A549 (cell line): ENCODE measurements around the gene ZNF385B. TPM values are rescaled to one million over a fixed set of nuclear protein-coding genes. Genes with fewer than 3 reads are reported as not detected.
A peak's percentile ranks its signal among the peaks of the same experiment; 100 is the strongest.

Experiments
- ATAC-seq, 2 experiments: fragments of 200-7000 bp in 1 of 2; fragments of >200 bp in 1 of 2; cut with Nextera tagmentation in 1 of 2; cut with Tn5 transposase in 1 of 2; 3 replicates each; pipeline versions ENCODE4 v1.8.0 to v1.9.1; 2018 to 2020; ENCODE audit warnings: mild to moderate bottlenecking in 1 of 2, moderate library complexity in 1 of 2
- CTCF ChIA-PET: fragments of 300-600 bp; sonication (Branson Sonifier 250); formaldehyde crosslinking; extraction: SDS; loops from one replicate; lab custom pipeline; 2021; ENCODE audit warnings: antibody characterized with exemption, inconsistent platforms; lab: Yijun Ruan, JAX
- POLR2A ChIA-PET: fragments of 350-600 bp; formaldehyde crosslinking; extraction: SDS; loops from one replicate; lab custom pipeline; 2021; ENCODE audit warnings: antibody characterized with exemption, inconsistent platforms; lab: Yijun Ruan, JAX
- DNase-seq, 2 experiments: peaks; one replicate each; pipeline versions ENCODE4 v3.0.0 to v3.0.0-alpha.2; 2011 to 2016; ENCODE audit warnings: low read depth in 1 of 2, low spot score in 1 of 2
- FAIRE-seq: peaks from 2 replicates; lab custom pipeline; 2011; peaks lifted over from hg19 to GRCh38; lab: Jason Lieb, UNC
- H3K27ac ChIP-seq, 2 experiments: fragments of >200 bp; sonication (Bioruptor Twin); formaldehyde crosslinking; 3 replicates each; pipeline ENCODE4 v1.5.1; 2016 to 2017
- H3K4me1 ChIP-seq: fragments of >200 bp; sonication (Bioruptor Twin); formaldehyde crosslinking; 3 replicates; pipeline ENCODE4 v1.6.1; 2016
- H3K4me2 ChIP-seq: fragments of >200 bp; sonication (Bioruptor Twin); formaldehyde crosslinking; 3 replicates; pipeline ENCODE4 v1.6.1; 2016
- H3K4me3 ChIP-seq: fragments of >200 bp; sonication (Bioruptor Twin); formaldehyde crosslinking; 3 replicates; pipeline ENCODE4 v1.5.1; 2016
- H3K9me3 ChIP-seq: fragments of >200 bp; sonication (Bioruptor Twin); formaldehyde crosslinking; 3 replicates; pipeline ENCODE4 v1.6.1; 2016
- BCL3 ChIP-seq: fragments of >200 bp; sonication (Bioruptor Twin); formaldehyde crosslinking; IDR thresholded peaks from 3 replicates; pipeline ENCODE4 v1.6.1; 2016
- CEBPB ChIP-seq, 2 experiments: fragments of >200 bp in 1 of 2; sonication (Bioruptor Twin) in 1 of 2; formaldehyde crosslinking in 1 of 2; IDR thresholded peaks; 2 replicates each; pipeline ENCODE4 v1.6.1; 2012 to 2016
- CHD4 ChIP-seq: fragments of 200-600 bp; sonication (generic); IDR thresholded peaks from 2 replicates; pipeline ENCODE4 v1.6.1; 2016; ENCODE audit warnings: antibody characterized with exemption, mild to moderate bottlenecking, borderline replicate concordance
- CTCF ChIP-seq: fragments of >200 bp; sonication (Bioruptor Twin); formaldehyde crosslinking; IDR thresholded peaks from 3 replicates; pipeline ENCODE4 v1.5.1; 2016
- EHF ChIP-seq: fragments of 250-450 bp; sonication (Bioruptor Pico); IDR thresholded peaks from 2 replicates; pipeline ENCODE4 v1.5.0; 2020; ENCODE audit warnings: mild to moderate bottlenecking
- EHMT2 ChIP-seq: fragments of 200-600 bp; sonication (generic); IDR thresholded peaks from 2 replicates; pipeline ENCODE4 v1.6.1; 2016; ENCODE audit warnings: antibody characterized with exemption, low read depth, mild to moderate bottlenecking, moderate library complexity
- EP300 ChIP-seq, 2 experiments: fragments of >200 bp; sonication (Bioruptor Twin); formaldehyde crosslinking; IDR thresholded peaks; 2 replicates in 1 of 2; 3 replicates in 1 of 2; pipeline ENCODE4 v1.6.1; 2016 to 2017
- ESRRA ChIP-seq: fragments of 150-350 bp; IDR thresholded peaks from 2 replicates; pipeline ENCODE4 v1.6.1; 2014; ENCODE audit warnings: mild to moderate bottlenecking, low read length, borderline replicate concordance
- HDAC2 ChIP-seq: fragments of 200-600 bp; sonication (generic); IDR thresholded peaks from 2 replicates; pipeline ENCODE4 v1.6.1; 2016
- HEYL ChIP-seq: fragments of 250-450 bp; sonication (Bioruptor Pico); IDR thresholded peaks from 2 replicates; pipeline ENCODE4 v1.8.0; 2021; ENCODE audit warnings: mild to moderate bottlenecking, moderate library complexity
- HOXA7 ChIP-seq: fragments of 250-450 bp; sonication (Bioruptor Pico); IDR thresholded peaks from 2 replicates; pipeline ENCODE4 v1.5.0; 2020; ENCODE audit warnings: mild to moderate bottlenecking, moderate library complexity
- HOXB5 ChIP-seq: fragments of 250-450 bp; sonication (Bioruptor Pico); IDR thresholded peaks from 2 replicates; pipeline ENCODE4 v1.5.0; 2020; ENCODE audit warnings: mild to moderate bottlenecking, moderate library complexity
- KDM5A ChIP-seq: fragments of 200-600 bp; sonication (generic); IDR thresholded peaks from 2 replicates; pipeline ENCODE4 v1.6.1; 2016; ENCODE audit warnings: antibody characterized with exemption, mild to moderate bottlenecking
- MAX ChIP-seq: IDR thresholded peaks from 2 replicates; pipeline ENCODE4 v1.6.1; 2012
- NFE2L2 ChIP-seq: fragments of 150-350 bp; conservative IDR thresholded peaks from 2 replicates; pipeline ENCODE4 v1.6.1; 2014; ENCODE audit warnings: low read length
- NR3C1 ChIP-seq: fragments of >200 bp; sonication (Bioruptor Twin); formaldehyde crosslinking; IDR thresholded peaks from 3 replicates; pipeline ENCODE4 v1.6.1; 2017
- PBX3 ChIP-seq: IDR thresholded peaks from 2 replicates; pipeline ENCODE4 v1.6.1; 2012
- RNF2 ChIP-seq: fragments of 200-600 bp; sonication (generic); IDR thresholded peaks from 2 replicates; pipeline ENCODE4 v1.6.1; 2016; ENCODE audit warnings: low read depth, mild to moderate bottlenecking, antibody characterized with exemption, moderate library complexity, borderline replicate concordance
- SMC3 ChIP-seq: fragments of >200 bp; sonication (Bioruptor Twin); formaldehyde crosslinking; IDR thresholded peaks from 3 replicates; pipeline ENCODE4 v1.6.1; 2018; ENCODE audit warnings: inconsistent platforms
- TFCP2L1 ChIP-seq: fragments of 250-450 bp; sonication (Bioruptor Pico); IDR thresholded peaks from 2 replicates; pipeline ENCODE4 v1.5.0; 2021; ENCODE audit warnings: mild to moderate bottlenecking
- TP53 ChIP-seq: fragments of 250-450 bp; sonication (Bioruptor Pico); IDR thresholded peaks from 2 replicates; pipeline ENCODE4 v1.5.0; 2021; ENCODE audit warnings: mild to moderate bottlenecking, moderate library complexity
- USF2 ChIP-seq: fragments of 450-650 bp; IDR thresholded peaks from 2 replicates; pipeline ENCODE4 v1.6.1; 2014; ENCODE audit warnings: antibody characterized with exemption
- ZC3H11A ChIP-seq: fragments of 450-650 bp; IDR thresholded peaks from 2 replicates; pipeline ENCODE4 v1.6.1; 2014; ENCODE audit warnings: antibody characterized with exemption, mild to moderate bottlenecking
- ZFP36 ChIP-seq: fragments of 450-650 bp; IDR thresholded peaks from 2 replicates; pipeline ENCODE4 v1.6.1; 2014; ENCODE audit warnings: borderline replicate concordance; ENCODE audit not compliant: partially characterized antibody
- WGBS: methylation state at CpG from one replicate; pipeline ENCODE4 v1.1.6; 2017; ENCODE audit errors: missing lambda C conversion rate; 5-methylcytosine and 5-hydroxymethylcytosine counted together
- polyA plus RNA-seq, 4 experiments: library from polyadenylated mRNA; depleted of rRNA in 3 of 4; stranded (reverse); fragments of >200 nt; fragmentation: RNase III in 1 of 4; extraction: RNeasy Plus Mini Kit Qiagen cat#74134 plus additional on column Dnase treatment in 1 of 4; gene quantifications; 2 replicates in 3 of 4; 3 replicates in 1 of 4; pipeline ENCODE4 v1.2.3, GENCODE V29; 2011 to 2017

The ZNF385B gene
- polyA plus RNA-seq, 2 of the 4 experiments (the other 2 are of a cell fraction): not detected

- H3K27ac ChIP-seq: 0 out of 6 replicates have a peak overlapping the region, but pooled peaks have one; percentile 25 to 27
- no peak overlapping the region for H3K4me3 ChIP-seq
- CTCF ChIA-PET: no interaction called here
- 11% methylated on average over 4 of the region's 4 CpGs for WGBS
- peak in 1 of 2 experiments; percentile 27 for DNase-seq
- no peak for TF ChIP-seq PBX3
- no peak for TF ChIP-seq TP53
- no peak for TF ChIP-seq SMC3
- no peak for TF ChIP-seq CTCF
- no peak for TF ChIP-seq USF2
- no peak for TF ChIP-seq HOXB5 (CRISPR knock-in tag)
- TF ChIP-seq RNF2: no peak
- TF ChIP-seq ZC3H11A: no peak
- TF ChIP-seq ESRRA: no peak
- TF ChIP-seq, all 56 proteins: peak for 0
- FAIRE-seq: no peak
- peaks cover 32% of the 10 kb centered on the region for H3K4me1 ChIP-seq
- peak; percentile 13 to 59; a peak in 3 of 6 replicates for ATAC-seq
- 0 out of 3 replicates have a peak, but pooled peaks cover 2% of the 10 kb centered on the region for H3K9me3 ChIP-seq
- H3K4me2 ChIP-seq: peak overlapping the region; percentile 38
- POLR2A ChIA-PET: no interaction called here
These were observed 280.9 kb downstream of the ZNF385B start for GRCh38 chr2:179580378-179581146.

GRCh38 chr2:179579800-179580199, 281.6 kb downstream of the ZNF385B start:
- ChIA-PET POLR2A (no interaction called here), CTCF (no interaction called here)
- peaks cover 32% of the 10 kb centered on the region for H3K4me1 ChIP-seq
- H3K4me3 ChIP-seq: no peak overlapping the region
- 0 out of 3 replicates have a peak, but pooled peaks cover 2% of the 10 kb centered on the region for H3K9me3 ChIP-seq
- no peak for ATAC-seq
- TF ChIP-seq CHD4 (no peak), RNF2 (no peak), CEBPB (IDR thresholded peaks at IDR 0.05) (0 out of 4 replicates have a peak, but pooled peaks of 1 of the 2 experiments have one; percentile 10), KDM5A (no peak)
- DNase-seq: no peak
- FAIRE-seq: no peak
- no peak overlapping the region for H3K27ac ChIP-seq
- H3K4me2 ChIP-seq: peak overlapping the region; percentile 38

- CTCF ChIA-PET: no interaction called here
These were observed 283.1 kb downstream of the ZNF385B start for GRCh38 chr2:179578171-179578916.

More at GRCh38 chr2:179578171-179578916, 283.1 kb downstream of the ZNF385B start:
- 0 out of 3 replicates have a peak, but pooled peaks cover 2% of the 10 kb centered on the region for H3K9me3 ChIP-seq
- H3K4me3 ChIP-seq: no peak overlapping the region
- TF ChIP-seq EHF (CRISPR knock-in tag): no peak
- TF ChIP-seq ZFP36: no peak
- TF ChIP-seq SMC3: no peak
- no peak for TF ChIP-seq ZC3H11A
- TF ChIP-seq CHD4: no peak
- TF ChIP-seq NFE2L2: no peak
- TF ChIP-seq TP53: no peak
- no peak for TF ChIP-seq TFCP2L1 (CRISPR knock-in tag)
- TF ChIP-seq EP300 (IDR thresholded peaks at IDR 0.05): no peak
- no peak for TF ChIP-seq EHMT2
- TF ChIP-seq BCL3: no peak
- TF ChIP-seq CEBPB (IDR thresholded peaks at IDR 0.05): no peak
- no peak for TF ChIP-seq NR3C1
- TF ChIP-seq HOXA7: no peak
- no peak for TF ChIP-seq HDAC2
- no peak for TF ChIP-seq HEYL (CRISPR knock-in tag)
- TF ChIP-seq MAX: no peak
- FAIRE-seq: no peak
- H3K4me2 ChIP-seq: no peak overlapping the region
- DNase-seq: no peak
- no peak for ATAC-seq
- H3K27ac ChIP-seq: no peak overlapping the region
- POLR2A ChIA-PET: no interaction called here
- H3K4me1 ChIP-seq: peaks cover 40% of the 10 kb centered on the region
- 26% methylated on average over 2 of the region's 2 CpGs for WGBS
